ENCODE measurements around the gene BICRAL.

Gene BICRAL

DNA sequence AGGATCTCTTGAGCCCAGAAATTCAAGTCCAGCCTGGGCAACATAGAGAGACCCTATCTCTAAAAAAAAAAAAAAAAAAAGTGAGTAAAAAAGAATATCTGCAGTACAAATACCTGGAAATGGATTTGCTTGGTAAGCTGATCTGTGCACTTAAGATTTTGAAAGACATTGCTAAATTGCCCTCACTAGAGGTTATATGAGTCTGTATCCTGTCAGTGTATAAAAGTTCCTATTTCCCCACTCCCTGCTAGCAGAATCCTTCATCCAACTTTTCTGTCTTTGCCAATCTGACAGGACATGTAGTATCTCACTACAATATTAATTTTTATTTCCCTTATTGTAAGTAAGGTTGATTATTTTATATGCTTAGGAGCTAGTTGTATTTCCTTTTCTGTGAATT lies 36.1 kb downstream of the BICRAL start:
- Histone ChIP-seq H3K27ac (ENCODE audit: low read depth, low read length) (no peak overlapping the region), H3K79me2 (ENCODE audit: control insufficient read depth, low read length) (no peaks in the 10 kb centered on the region), H3K4me1 (ENCODE audit: control insufficient read depth, low read length) (peaks cover 19% of the 10 kb centered on the region), H3K36me3 (ENCODE audit: control insufficient read depth, low read length) (peaks cover 4% of the 10 kb centered on the region), H3K4me2 (ENCODE audit: low read length) (no peak overlapping the region), H3K4me3 (ENCODE audit: low read length) (no peak overlapping the region), H3F3A (ENCODE audit: control insufficient read depth, insufficient read depth) (no peaks in the 10 kb centered on the region), H3K9me3 (ENCODE audit: control insufficient read depth, insufficient read depth, low read length) (no peaks in the 10 kb centered on the region), H3K9me2 (replicated peaks; ENCODE audit: control insufficient read depth, low read length) (no peaks in the 10 kb centered on the region), H3K27me3 (ENCODE audit: control insufficient read depth, low read length) (no peaks in the 10 kb centered on the region), H4K20me1 (ENCODE audit: control insufficient read depth, insufficient read depth, low read depth, low read length) (no peaks in the 10 kb centered on the region)
- no peak for TF ChIP-seq EZH2phosphoT487 (IDR thresholded peaks at IDR 0.05; ENCODE audit: borderline replicate concordance, low read length)
- TF ChIP-seq, protein P1, sequence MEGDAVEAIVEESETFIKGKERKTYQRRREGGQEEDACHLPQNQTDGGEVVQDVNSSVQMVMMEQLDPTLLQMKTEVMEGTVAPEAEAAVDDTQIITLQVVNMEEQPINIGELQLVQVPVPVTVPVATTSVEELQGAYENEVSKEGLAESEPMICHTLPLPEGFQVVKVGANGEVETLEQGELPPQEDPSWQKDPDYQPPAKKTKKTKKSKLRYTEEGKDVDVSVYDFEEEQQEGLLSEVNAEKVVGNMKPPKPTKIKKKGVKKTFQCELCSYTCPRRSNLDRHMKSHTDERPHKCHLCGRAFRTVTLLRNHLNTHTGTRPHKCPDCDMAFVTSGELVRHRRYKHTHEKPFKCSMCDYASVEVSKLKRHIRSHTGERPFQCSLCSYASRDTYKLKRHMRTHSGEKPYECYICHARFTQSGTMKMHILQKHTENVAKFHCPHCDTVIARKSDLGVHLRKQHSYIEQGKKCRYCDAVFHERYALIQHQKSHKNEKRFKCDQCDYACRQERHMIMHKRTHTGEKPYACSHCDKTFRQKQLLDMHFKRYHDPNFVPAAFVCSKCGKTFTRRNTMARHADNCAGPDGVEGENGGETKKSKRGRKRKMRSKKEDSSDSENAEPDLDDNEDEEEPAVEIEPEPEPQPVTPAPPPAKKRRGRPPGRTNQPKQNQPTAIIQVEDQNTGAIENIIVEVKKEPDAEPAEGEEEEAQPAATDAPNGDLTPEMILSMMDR (IDR thresholded peaks at IDR 0.05; ENCODE audit: low read depth, low read length, poor library complexity, severe bottlenecking): no peak

DNA sequence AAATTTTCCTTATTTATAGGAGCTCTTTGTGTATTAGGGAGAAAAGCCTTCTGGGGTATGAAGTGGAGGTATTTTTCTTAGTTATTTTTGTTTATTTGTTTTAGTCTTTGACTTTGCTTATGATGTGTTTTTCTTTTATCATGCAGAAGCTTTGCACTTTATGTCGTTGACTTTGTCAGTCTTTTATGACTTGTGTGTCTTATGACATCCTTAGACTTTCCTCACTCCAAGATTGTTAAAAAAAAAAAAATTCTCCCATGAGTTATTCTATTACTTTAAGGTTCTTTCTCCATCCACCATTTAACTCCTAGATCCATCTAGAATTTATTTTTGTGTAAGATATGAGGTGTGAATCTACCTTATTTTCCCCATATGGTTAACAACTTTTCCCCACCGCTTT lies 36.6 kb downstream of the BICRAL start:
- peaks cover 19% of the 10 kb centered on the region for H3K4me1 ChIP-seq (ENCODE audit: control insufficient read depth, low read length)
- no peaks in the 10 kb centered on the region for H3K27me3 ChIP-seq (ENCODE audit: control insufficient read depth, low read length)
- no peaks in the 10 kb centered on the region for H3K79me2 ChIP-seq (ENCODE audit: control insufficient read depth, low read length)
- TF ChIP-seq EZH2phosphoT487 (IDR thresholded peaks at IDR 0.05; ENCODE audit: borderline replicate concordance, low read length): no peak
- TF ChIP-seq, protein P1 (IDR thresholded peaks at IDR 0.05; ENCODE audit: low read depth, low read length, poor library complexity, severe bottlenecking): no peak
- no peaks in the 10 kb centered on the region for H3K9me2 ChIP-seq (replicated peaks; ENCODE audit: control insufficient read depth, low read length)
- peaks cover 8% of the 10 kb centered on the region for H3K36me3 ChIP-seq (ENCODE audit: control insufficient read depth, low read length)
- H3K27ac ChIP-seq (ENCODE audit: low read depth, low read length): no peak overlapping the region
- H3K4me3 ChIP-seq (ENCODE audit: low read length): no peak overlapping the region
- no peaks in the 10 kb centered on the region for H4K20me1 ChIP-seq (ENCODE audit: control insufficient read depth, insufficient read depth, low read depth, low read length)
- no peak overlapping the region for H3K4me2 ChIP-seq (ENCODE audit: low read length)
- H3F3A ChIP-seq (ENCODE audit: control insufficient read depth, insufficient read depth): no peaks in the 10 kb centered on the region
- no peaks in the 10 kb centered on the region for H3K9me3 ChIP-seq (ENCODE audit: control insufficient read depth, insufficient read depth, low read length)

DNA sequence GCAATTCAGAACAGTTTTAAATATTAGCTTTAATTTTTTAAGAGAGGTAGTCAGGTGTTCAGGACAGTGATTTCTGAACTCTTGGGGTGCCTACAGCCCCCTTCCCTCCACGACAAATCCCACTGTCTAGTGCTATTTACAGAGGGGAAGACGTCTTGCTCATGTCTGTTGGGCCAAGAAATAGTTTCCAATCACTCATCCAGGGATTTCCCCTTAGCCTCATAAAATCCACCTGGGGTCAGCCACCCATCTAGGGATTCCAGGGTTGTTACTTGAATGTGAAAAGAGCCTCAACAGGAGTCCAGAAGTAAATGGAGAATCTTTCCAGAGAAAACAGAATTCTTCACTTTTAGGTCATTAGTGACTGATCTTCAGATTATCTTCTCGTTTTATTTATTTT lies 37.0 kb downstream of the BICRAL start:
- peaks cover 8% of the 10 kb centered on the region for H3K36me3 ChIP-seq (ENCODE audit: control insufficient read depth, low read length)
- peaks cover 19% of the 10 kb centered on the region for H3K4me1 ChIP-seq (ENCODE audit: control insufficient read depth, low read length)
- H3K9me2 ChIP-seq (replicated peaks; ENCODE audit: control insufficient read depth, low read length): no peaks in the 10 kb centered on the region
- H3K79me2 ChIP-seq (ENCODE audit: control insufficient read depth, low read length): no peaks in the 10 kb centered on the region
- no peaks in the 10 kb centered on the region for H3F3A ChIP-seq (ENCODE audit: control insufficient read depth, insufficient read depth)
- no peak for TF ChIP-seq EZH2phosphoT487 (IDR thresholded peaks at IDR 0.05; ENCODE audit: borderline replicate concordance, low read length)
- TF ChIP-seq, protein P1 (IDR thresholded peaks at IDR 0.05; ENCODE audit: low read depth, low read length, poor library complexity, severe bottlenecking): no peak
- no peaks in the 10 kb centered on the region for H3K27me3 ChIP-seq (ENCODE audit: control insufficient read depth, low read length)
- H3K9me3 ChIP-seq (ENCODE audit: control insufficient read depth, insufficient read depth, low read length): no peaks in the 10 kb centered on the region
- no peak overlapping the region for H3K4me3 ChIP-seq (ENCODE audit: low read length)
- no peak overlapping the region for H3K4me2 ChIP-seq (ENCODE audit: low read length)
- no peaks in the 10 kb centered on the region for H4K20me1 ChIP-seq (ENCODE audit: control insufficient read depth, insufficient read depth, low read depth, low read length)
- no peak overlapping the region for H3K27ac ChIP-seq (ENCODE audit: low read depth, low read length)
